Bone marrow (tissue), 2 donors: ENCODE measurements around the gene DMPK.
"Not testable (repeated sequence)": the region's sequence is repeated elsewhere in the genome, so short reads cannot be mapped to it uniquely, and the experiment has no call there.

Source experiments
- DNase-seq, 2 donors: peaks; one replicate each; lab custom pipeline; 2025; lab: John Stamatoyannopoulos, UW

The DMPK gene

DNA sequence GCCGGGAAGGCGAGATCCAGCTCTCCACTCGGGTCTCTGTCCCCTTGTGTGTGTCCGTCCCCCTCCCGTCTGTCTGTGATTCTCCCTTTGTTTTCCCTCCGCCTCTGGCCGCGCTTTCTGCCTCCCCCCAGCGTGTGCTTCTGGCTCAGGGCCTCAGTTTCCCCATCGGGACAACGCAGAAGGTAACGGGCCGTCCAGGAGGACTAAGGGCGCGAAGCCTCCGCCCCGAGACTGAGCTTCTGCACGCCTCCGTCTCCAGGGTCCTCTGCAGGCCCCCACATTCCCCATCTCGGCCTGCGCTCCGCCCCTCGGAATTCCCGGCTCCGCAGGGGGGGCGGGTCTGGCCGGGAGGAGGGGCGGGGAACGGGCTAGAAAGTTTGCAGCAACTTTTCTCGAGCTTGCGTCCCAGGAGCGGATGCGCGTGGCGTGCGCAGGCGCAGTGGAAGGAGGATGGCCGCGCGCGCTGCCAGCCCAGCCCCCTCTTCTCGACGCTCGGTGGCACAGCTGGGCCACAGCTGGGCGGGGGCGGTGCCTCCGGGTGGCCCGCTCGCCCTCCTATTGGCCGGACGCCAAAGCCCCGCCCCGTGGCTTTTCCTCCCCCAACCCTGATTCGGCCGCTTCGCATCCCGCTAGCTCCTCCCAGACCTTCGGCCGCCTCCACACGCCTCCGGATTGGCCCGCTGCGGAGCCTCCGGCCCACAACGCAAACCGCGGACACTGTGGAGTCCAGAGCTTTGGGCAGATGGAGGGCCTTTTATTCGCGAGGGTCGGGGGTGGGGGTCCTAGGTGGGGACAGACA, 13.1 kb downstream of the DMPK start, which contains the start of gene SIX5:
Gene SIX5, minus strand, starts transcription at position 269 of the 799 bp plus-strand sequence. CDS start 408 bp downstream, outside the sequence.
- DNase-seq = peak; percentile 76 to 79

DNA sequence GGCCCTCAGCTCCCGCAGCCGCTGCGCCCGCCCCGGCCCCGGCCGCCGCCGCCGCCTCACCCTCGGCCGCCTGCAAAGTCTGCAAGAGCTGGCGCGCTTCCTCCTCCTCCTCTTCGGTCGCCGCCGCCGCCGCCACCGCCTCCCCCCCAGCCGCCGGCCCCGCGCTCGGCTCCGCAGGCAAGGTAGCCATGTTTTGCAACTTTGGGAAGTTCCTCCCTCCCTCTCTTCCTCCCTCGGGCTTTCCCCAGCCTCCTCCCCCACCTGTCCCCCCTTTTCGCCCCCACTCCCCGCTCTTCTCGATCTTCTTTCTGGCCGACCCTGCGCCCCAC, 13.7 kb downstream of the DMPK start:
- peak in 1 of 2 donors; percentile 39 for DNase-seq

- DNase-seq = no peak
Measured at GRCh38 chr19:45767881-45768654, 14.2 kb downstream of the DMPK start.

GRCh38 chr19:45767410-45767880, 14.8 kb downstream of the DMPK start:
- DNase-seq = no peak

GRCh38 chr19:45766869-45767346, 15.4 kb downstream of the DMPK start:
- DNase-seq = no peak

GRCh38 chr19:45766296-45766868, 15.9 kb downstream of the DMPK start:
- DNase-seq = no peak

DNA sequence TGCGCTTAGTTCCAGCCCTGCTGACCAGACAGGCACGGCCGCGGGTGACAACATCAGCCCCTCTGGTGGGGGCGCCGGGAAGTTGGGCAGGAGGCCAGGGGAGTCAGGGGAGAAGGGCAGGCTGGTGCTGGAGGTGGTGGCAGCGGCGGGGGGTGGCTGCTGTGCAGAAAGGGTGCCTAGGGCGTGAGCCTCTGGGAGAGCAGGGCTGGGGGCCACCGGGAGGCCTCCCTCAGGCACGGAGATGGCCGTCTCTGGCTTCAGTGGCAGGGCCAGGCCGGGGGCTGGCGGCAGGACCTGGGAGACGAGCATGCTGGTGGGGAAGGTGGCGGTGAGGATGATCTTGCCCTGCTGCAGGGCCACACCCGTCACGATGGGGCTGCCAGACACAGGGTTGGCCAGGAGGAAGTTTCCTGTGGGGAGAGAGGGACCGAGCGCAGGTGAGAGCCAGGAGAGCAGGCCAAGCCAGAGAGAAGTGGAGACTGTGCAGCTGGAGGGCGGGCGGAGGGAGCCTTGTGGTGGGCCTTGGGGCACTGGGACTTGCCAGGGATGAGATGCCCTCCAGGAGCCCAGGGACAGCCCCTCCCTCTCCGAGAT, 16.5 kb downstream of the DMPK start:
- no peak for DNase-seq

- DNase-seq = no peak
Measured at GRCh38 chr19:45764945-45765701, 17.2 kb downstream of the DMPK start.

GRCh38 chr19:45764475-45764874, 17.8 kb downstream of the DMPK start:
- no peak for DNase-seq

DNA sequence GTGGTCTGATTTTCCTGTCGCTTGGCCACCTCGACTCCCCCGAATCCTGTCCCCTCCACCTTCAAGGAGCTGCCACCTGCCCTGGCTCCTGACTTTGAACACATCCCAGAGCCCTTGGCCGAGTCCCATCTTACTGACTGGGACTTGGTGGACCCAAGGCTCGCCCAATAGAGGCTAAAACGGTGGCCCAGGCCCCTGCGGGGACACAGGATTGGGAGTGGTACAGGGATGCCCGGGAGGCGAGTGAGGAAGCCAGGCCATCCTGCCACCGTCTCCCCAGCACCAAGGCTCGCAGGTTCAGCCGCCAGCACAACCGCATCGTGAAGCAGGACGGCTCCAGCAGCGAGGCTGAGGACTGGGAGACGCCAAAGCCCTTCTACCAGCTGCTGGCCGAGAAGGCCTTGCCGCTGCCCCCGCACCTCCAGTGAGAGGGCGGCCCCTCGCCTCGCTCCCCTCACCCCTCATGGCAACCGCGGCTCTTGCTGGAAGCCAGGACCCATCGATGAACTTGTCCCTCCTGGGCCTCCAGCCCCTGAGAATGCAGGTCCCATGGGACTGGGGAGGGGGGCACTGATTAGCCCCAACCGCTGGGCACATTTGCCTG, 18.5 kb downstream of the DMPK start:
- no peak for DNase-seq

GRCh38 chr19:45762870-45763631, 19.2 kb downstream of the DMPK start:
- no peak for DNase-seq

GRCh38 chr19:45761714-45762113, 20.6 kb downstream of the DMPK start:
- DNase-seq = no peak

DNA sequence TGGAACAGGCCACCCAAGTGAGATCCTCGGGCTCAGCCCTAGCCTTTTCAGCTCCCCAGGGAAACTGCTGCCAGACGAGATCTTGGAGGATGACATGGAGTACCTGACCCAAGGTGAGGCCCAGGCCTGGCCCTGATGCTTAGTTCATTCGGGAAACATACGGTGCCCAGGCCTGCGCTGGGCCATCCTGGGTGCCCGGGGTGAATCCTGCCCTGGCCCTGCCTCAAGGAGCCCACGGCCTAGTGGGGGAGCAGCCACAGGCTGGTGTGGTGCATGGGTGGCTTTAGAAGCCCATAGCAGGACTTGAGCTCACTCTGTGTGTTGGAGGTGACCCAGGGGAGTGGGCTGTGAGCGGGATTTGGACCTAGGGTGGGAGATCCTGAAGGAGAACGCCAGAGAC, 23.4 kb downstream of the DMPK start:
- DNase-seq = no peak

- no peak for DNase-seq
Measured at GRCh38 chr19:45757695-45758094, 24.6 kb downstream of the DMPK start.

GRCh38 chr19:45754323-45754722, 28.0 kb downstream of the DMPK start:
- no peak for DNase-seq

DNA sequence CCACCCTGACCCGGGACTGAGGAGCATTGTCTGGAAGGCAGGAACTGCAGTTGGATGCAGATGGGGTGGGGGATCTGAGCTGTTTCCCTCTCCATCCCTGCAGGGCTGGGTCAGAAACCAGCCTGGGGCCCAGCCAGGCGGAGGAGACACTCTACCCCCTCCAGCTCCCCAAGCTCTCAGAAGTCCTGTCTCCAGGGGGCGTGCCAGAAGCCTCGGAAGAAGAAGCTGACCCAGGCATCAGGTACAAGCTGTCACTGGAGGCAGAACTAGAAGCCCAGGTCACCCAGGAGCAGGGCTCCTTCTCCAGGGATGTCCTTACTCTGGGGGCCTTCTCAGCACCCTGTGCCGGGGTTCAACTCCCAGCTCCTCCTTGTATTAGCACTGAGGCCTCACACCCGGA, 28.7 kb downstream of the DMPK start:
- no peak for DNase-seq

DNA sequence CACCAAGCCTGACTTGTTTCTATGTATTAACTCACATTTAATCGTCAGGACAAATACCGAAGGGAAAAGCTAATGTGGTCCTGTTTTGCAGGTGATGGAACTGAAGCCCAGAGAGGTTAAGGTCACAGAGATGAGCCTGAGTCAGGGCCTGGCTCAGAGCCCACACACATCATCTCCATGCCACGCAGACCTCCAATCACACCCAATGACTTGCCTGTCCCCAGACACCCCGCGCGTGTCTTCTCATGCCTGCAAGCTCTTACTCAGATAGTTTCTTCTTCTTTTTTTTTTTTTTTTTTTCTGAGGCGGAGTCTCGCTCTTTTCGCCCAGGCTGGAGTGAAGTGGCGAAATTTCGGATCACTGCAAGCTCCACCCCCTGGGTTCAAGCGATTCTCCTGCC, 29.7 kb downstream of the DMPK start:
- no peak for DNase-seq

GRCh38 chr19:45751483-45751882, 30.8 kb downstream of the DMPK start:
- DNase-seq = not testable (repeated sequence)

GRCh38 chr19:45747513-45747912, 34.8 kb downstream of the DMPK start:
- DNase-seq = no peak

- no peak for DNase-seq
Measured at GRCh38 chr19:45746866-45747265, 35.4 kb downstream of the DMPK start.
